Measurements from ENCODE around the gene TLK1. TPM values are rescaled to one million over a fixed set of nuclear protein-coding genes. Genes with fewer than 3 reads are reported as not detected.
A peak's percentile ranks its signal among the peaks of the same experiment; 100 is the strongest.

The TLK1 gene
- total and polyA plus RNA-seq, 10 of the 15 experiments (the other 5 are each of a cell fraction or from before 2014, with no cell fraction given): 25.1 to 126 (median 57.3) TPM

DNA sequence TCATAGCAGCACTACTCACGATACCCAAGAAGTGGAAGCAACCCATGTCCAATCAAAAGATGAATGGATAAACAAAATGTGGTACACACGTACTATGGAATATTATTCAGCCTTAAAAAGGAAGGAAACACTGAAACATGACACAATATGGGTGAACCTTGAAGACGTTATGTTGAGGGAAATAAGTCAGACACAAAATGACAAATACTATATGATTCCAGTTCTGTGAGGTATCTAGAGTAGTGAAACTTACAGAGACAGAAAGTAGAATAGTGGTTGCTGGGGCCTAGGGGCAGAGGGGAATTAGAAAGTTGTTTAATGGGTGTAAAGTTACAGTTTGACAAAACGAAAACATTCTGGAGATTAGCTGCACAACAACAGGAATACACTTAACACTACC is 24.7 kb downstream of the TLK1 start:
- FAIRE-seq (peak; percentile 94), DNase-seq (ENCODE audit: low read depth, low spot score) (peak; percentile 62), ATAC-seq (peak; percentile 91)
- H3K9me3 ChIP-seq (replicated peaks; ENCODE audit: control insufficient read depth, insufficient read depth, low read length): no peaks in the 10 kb centered on the region; the same call in 2 of the 3 replicates
- ChIA-PET CTCF (interaction anchor here (0.5 to 2.5 kb wide), 8 partner anchors 9 to 280 kb away, joined by 3 to 9 read pairs (median 6); partner anchors contain the start of gene GORASP2), POLR2A (interaction anchor here (2.0 to 2.6 kb wide), 3 partner anchors 14 to 21 kb away, joined by 6 to 11 read pairs (median 10); no protein-coding TSS in a partner anchor), SMC1A (ENCODE audit: uncharacterized antibody, unreplicated experiment) (interaction anchor here (0.6 to 5.6 kb wide), 8 partner anchors 8 to 280 kb away, joined by 3 to 69 read pairs (median 4); no protein-coding TSS in a partner anchor), RAD21 (ENCODE audit: unreplicated experiment) (interaction anchor here (1.3 to 2.3 kb wide), 3 partner anchors 10 to 280 kb away, joined by 4 to 9 read pairs (median 4); no protein-coding TSS in a partner anchor)
- H3K4me1 ChIP-seq (ENCODE audit: control insufficient read depth, insufficient read depth, low read length): peaks cover 28% of the 10 kb centered on the region
- no TSS peak for BruUV-seq (replicated peaks)
- H3K4me2 ChIP-seq (ENCODE audit: control insufficient read depth, insufficient read depth): peak overlapping the region; percentile 64
- no peak overlapping the region for H2AFZ ChIP-seq (ENCODE audit: control insufficient read depth, low read depth, low read length)
- H3K4me3 ChIP-seq: no peak overlapping the region
- peaks cover 98% of the 10 kb centered on the region for H3K79me2 ChIP-seq (ENCODE audit: control insufficient read depth, insufficient read depth, low read length)
- H3K27me3 ChIP-seq (replicated peaks in 1 of 2; ENCODE audit: control insufficient read depth in 2 of 2, insufficient read depth in 2 of 2, low read length in 1 of 2): no peaks in the 10 kb centered on the region
- H3K27ac ChIP-seq (ENCODE audit: control insufficient read depth, insufficient read depth): peak overlapping the region; percentile 69
- intact Hi-C loops (cut with micrococcal nuclease; ENCODE audit: unreplicated experiment): loop anchor here (2.0 kb wide), 1 partner anchor 21 kb away; no protein-coding TSS in a partner anchor
- no peak overlapping the region for H3K9ac ChIP-seq (ENCODE audit: control insufficient read depth, insufficient read depth, low read length)
- H4K20me1 ChIP-seq (ENCODE audit: control insufficient read depth, insufficient read depth): peaks cover 14% of the 10 kb centered on the region
- in situ Hi-C loops (cut with MboI): no loop called here
- WGBS (ENCODE audit: insufficient coverage, insufficient replicate concordance, low lambda C conversion rate, missing lambda C conversion rate): 12% methylated on average over 4 of the region's 4 CpGs
- peaks cover 2 to 6% of the 10 kb centered on the region in 2 experiments; a peak in 2 of 4 replicates for H3K36me3 ChIP-seq (ENCODE audit: control insufficient read depth in 2 of 2, insufficient read depth in 2 of 2, low read length in 1 of 2)
- TF ChIP-seq IKZF1 (conservative IDR thresholded peaks at IDR 0.05) (peak; percentile 41; the same call in 1 of the 2 replicates), ATF7 (IDR thresholded peaks at IDR 0.05; ENCODE audit: low read depth) (peak; percentile 61), CREM (IDR thresholded peaks at IDR 0.05; ENCODE audit: low read depth) (peak; percentile 28; the same call in 1 of the 2 replicates), MYC (IDR thresholded peaks at IDR 0.05; ENCODE audit: insufficient read depth, insufficient read length, insufficient replicate concordance, low read length, severe bottlenecking) (no peak), JUNB (IDR thresholded peaks at IDR 0.05) (0 out of 2 replicates have a peak, but pooled peaks have one; percentile 25), SMARCA5 (IDR thresholded peaks at IDR 0.05) (peak; percentile 76; the same call in 1 of the 2 replicates), E2F8 (IDR thresholded peaks at IDR 0.05; ENCODE audit: low read depth, partially characterized antibody) (no peak), NBN (IDR thresholded peaks at IDR 0.05) (peak; percentile 54; the same call in 1 of the 2 replicates), REST (IDR thresholded peaks at IDR 0.05; ENCODE audit: low read depth, low read length) (no peak), BACH1 (IDR thresholded peaks at IDR 0.05; ENCODE audit: borderline replicate concordance) (no peak), ZNF384 (IDR thresholded peaks at IDR 0.05; ENCODE audit: borderline replicate concordance, low read depth, low read length) (no peak)
- TF ChIP-seq, protein P1, sequence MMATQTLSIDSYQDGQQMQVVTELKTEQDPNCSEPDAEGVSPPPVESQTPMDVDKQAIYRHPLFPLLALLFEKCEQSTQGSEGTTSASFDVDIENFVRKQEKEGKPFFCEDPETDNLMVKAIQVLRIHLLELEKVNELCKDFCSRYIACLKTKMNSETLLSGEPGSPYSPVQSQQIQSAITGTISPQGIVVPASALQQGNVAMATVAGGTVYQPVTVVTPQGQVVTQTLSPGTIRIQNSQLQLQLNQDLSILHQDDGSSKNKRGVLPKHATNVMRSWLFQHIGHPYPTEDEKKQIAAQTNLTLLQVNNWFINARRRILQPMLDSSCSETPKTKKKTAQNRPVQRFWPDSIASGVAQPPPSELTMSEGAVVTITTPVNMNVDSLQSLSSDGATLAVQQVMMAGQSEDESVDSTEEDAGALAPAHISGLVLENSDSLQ (IDR thresholded peaks at IDR 0.05): peak; percentile 4; the same call in 1 of the 2 replicates
- TF ChIP-seq, protein P2, sequence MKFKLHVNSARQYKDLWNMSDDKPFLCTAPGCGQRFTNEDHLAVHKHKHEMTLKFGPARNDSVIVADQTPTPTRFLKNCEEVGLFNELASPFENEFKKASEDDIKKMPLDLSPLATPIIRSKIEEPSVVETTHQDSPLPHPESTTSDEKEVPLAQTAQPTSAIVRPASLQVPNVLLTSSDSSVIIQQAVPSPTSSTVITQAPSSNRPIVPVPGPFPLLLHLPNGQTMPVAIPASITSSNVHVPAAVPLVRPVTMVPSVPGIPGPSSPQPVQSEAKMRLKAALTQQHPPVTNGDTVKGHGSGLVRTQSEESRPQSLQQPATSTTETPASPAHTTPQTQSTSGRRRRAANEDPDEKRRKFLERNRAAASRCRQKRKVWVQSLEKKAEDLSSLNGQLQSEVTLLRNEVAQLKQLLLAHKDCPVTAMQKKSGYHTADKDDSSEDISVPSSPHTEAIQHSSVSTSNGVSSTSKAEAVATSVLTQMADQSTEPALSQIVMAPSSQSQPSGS (IDR thresholded peaks at IDR 0.05; ENCODE audit: low read length): peak; percentile 40; the same call in 1 of the 2 replicates
